NCI-H524 (cell line): ENCODE data around the gene CELF4.

Experiments
- DNase-seq, 2 experiments: peaks; one replicate each; lab custom pipeline; 2025; lab: John Stamatoyannopoulos, UW

The CELF4 gene

DNA sequence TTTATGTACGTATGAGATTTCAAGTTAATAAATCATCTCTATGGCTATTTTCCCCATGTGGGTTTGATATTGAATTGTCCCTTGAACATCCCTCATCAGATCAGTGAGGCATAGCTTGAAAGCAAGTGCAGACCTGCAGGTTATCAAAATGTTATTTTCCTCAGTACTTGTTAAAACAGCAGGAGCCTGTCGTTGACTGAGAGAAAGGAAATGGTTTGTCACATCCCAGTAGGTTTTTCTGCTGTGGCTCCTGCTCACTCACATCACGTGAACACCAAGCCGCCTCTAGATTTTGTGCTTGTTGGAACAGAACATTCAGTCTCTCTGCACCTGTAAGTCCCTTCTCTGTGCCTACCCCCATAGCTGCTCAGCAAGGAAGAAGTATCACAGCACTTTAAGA is 340.3 kb downstream of the CELF4 start:
- DNase-seq, result no peak

DNA sequence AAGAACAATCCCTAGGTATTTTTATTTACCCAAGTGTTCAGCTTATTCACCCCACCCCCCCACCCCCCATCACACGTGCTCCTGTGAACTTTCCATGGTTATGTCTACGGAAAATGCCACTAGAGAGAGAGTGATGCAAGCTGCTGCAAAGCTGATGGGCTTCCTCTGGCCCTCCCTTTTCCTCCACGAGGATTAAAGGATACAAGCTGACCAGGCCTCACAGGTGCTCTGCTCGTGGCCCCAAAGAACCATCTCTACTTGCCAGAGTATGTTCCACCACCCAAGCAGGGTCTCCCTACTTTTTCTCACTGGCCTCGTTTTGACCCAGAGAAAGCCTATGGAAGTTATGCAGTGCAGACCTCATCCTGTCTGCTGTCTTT is 342.6 kb downstream of the CELF4 start:
- DNase-seq, result no peak

DNA sequence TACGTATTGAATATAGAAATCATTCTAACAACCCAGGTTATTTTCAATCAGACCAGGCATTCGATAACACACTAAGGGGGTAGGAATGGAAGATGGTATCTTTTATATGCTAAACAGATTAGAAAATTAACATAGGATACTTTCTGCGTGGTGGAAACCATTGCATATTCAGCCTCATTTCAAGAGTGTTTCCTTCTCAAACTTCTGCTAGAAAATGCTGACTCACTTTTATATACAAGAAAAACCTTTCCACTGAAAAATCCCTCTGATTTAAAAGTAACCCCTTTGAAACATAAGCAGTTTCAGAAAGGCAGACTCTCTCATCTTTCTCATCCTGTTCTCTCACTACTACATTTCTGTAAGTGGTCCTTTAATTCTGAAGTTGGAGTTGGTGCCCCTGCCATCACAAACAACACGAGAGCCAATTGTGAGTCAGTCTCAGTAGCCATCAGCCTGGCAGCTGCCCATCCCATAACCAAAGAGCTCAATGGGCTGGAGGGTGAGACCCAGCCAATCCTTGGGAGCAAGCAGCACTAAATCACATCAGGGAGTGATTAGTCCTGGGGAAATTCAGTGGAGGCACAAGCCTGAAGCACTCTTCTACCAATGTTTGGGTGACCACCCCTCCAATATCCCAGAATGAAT is 343.1 kb downstream of the CELF4 start:
- DNase-seq, result no peak

DNA sequence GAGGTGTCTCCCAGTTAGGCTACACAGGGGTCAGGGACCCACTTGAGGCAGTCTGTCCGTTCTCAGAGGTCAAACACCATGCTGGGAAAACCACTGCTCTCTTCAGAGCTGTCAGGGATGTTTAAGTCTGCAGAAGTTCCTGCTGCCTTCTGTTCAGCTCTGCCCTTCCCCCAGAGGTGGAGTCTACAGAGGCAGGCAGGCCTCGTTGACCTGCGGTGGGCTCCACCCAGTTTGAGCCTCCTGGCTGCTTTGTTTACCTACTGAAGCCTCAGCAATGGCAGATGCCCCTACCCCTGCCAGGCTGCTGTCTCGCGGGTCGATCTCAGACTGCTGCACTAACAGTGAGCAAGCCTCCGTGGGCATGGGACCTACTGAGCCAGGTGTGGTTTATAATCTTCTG is 346.3 kb downstream of the CELF4 start:
- DNase-seq, result no peak

DNA sequence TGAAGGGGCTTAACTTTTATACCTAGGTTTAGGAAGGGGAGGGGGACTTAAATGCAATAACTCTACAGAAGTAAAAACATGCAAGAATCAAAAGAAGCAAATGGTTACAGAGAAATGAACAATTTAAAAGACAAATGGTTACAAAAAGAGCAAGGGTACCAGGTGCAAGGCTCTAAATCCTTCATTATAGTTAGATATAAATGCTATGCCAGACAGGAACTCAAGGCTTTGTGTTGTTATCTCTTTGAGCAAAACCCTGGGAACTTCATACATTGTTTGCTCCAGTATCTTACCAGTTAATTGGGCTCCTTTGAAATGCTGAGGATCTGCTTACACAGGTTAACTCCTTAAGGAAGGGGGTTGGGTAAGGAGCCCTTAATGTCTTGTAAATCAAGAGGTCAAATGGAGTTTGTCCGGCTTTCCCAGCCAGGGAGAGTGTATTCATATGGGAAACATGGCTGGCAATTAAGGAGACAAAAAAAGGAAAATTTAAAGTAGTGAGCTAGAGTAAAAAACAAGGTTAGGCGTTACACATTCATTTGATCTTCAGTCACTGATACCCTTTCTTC is 347.5 kb downstream of the CELF4 start:
- DNase-seq, result no peak

DNA sequence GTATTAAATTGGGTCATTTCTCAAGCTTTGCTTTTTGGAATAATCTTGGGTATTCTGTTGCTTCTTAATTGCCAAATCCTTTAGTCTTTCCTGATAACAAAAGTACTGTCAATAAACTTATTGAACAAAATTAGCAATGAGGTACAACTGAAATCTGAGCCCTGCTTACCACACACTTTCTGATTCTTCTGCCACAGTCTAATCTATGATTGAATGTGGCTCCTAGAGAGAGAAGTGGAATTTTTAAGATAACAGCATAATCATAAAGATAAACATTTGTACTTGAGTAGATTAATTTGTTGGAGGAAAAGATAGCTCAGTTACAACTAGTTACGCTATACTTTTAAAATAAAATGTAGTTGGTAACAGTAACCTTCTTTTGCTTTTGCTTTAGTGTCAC is 354.8 kb downstream of the CELF4 start:
- no peak for DNase-seq

DNA sequence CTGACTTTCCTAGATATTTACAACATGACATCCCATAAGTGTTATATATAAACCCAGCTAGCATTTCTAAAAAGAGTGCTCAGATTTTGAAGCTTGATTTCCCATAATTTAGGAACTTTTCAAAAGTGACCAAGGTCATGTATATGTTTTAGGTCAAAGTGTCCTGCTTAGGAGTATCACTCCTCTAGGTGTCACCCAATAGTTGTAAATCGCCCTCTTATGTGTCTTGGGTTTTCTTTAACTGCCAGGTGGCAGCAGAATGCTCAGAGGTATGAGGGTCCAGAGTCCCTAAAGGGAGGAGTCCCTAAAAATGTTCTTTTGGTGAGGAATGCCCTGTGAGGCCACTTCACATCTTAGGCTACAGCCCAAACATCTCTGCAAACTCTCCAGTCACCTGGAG is 358.3 kb downstream of the CELF4 start:
- DNase-seq, result peak; percentile 6 to 30

DNA sequence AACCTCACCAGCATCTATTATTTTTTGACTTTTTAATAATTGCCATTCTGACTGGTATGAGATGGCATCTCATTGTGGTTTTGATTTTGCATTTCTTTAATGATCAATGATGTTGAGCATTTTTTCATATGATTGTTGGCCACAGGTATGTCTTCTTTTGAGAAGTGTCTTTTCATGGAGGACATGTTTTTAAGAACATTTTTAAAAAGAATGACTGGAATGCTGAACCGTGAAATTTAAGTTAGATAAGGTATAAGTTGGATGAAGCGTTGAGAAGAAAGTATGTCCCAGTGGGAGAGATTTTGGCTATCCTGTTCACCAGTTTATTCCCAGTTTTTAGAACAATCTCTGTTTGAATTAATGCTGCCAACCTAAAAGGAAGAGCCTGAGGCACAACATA is 365.9 kb downstream of the CELF4 start:
- no peak for DNase-seq
